K562 (cell line): ENCODE results near the gene PPP1R9B. TPM values are rescaled to one million over a fixed set of nuclear protein-coding genes. Genes with fewer than 3 reads are reported as not detected.

Experiments
- ATAC-seq: fragments of 200-7000 bp; cut with Tn5 transposase; 3 replicates; pipeline ENCODE4 v1.9.1; 2020; ENCODE audit warnings: moderate library complexity
- BruUV-seq: library from RNA; stranded (reverse); fragments of 400-500 nt; replicated peaks from 2 replicates; lab custom pipeline; 2021; lab: Mats Ljungman, UMichigan
- CTCF ChIA-PET: fragments of 300-600 bp; formaldehyde crosslinking; extraction: SDS; loops from one replicate; lab custom pipeline; 2021; ENCODE audit warnings: low intra/inter-chr PET ratio; lab: Yijun Ruan, JAX
- POLR2A ChIA-PET: fragments of 300-600, 350-650 bp; sonication (Branson Sonifier 250); formaldehyde crosslinking; extraction: SDS; loops from one replicate; lab custom pipeline; 2021; ENCODE audit warnings: antibody characterized with exemption, inconsistent platforms; lab: Yijun Ruan, JAX
- DNase-seq, 4 experiments: peaks; one replicate each; pipeline versions ENCODE4 v3.0.0 to v3.0.0-alpha.2; 2011 to 2018; ENCODE audit warnings: low spot score in 3 of 4, mixed read lengths in 3 of 4; ENCODE audit errors: extremely low read depth in 1 of 4
- FAIRE-seq: peaks from 2 replicates; lab custom pipeline; 2011; peaks lifted over from hg19 to GRCh38; lab: Jason Lieb, UNC
- H2AFZ ChIP-seq: 2 replicates; pipeline ENCODE4 v1.6.0; 2011; ENCODE audit warnings: low read depth, low read length, control low read depth, inconsistent platforms
- H3K27ac ChIP-seq: fragments of 200-600 bp; 3 replicates; pipeline ENCODE4 v1.8.0; 2011; ENCODE audit warnings: low read depth, mild to moderate bottlenecking, control low read depth, inconsistent platforms, low read length, moderate library complexity, mixed read lengths; ENCODE audit errors: extremely low read depth
- H3K27me3 ChIP-seq, 2 experiments: fragments of 300-600 bp in 1 of 2; 2 replicates in 1 of 2; 3 replicates in 1 of 2; pipeline versions ENCODE4 v1.6.0 to v1.8.0; 2011; ENCODE audit warnings: inconsistent platforms in 2 of 2, low read length in 2 of 2, mild to moderate bottlenecking in 1 of 2, mixed read lengths in 1 of 2, moderate library complexity in 1 of 2; ENCODE audit not compliant: control insufficient read depth in 2 of 2, insufficient read depth in 2 of 2
- H3K36me3 ChIP-seq: fragments of 300-600 bp; 3 replicates; pipeline ENCODE4 v1.8.0; 2011; ENCODE audit warnings: mild to moderate bottlenecking, low read length, inconsistent platforms; ENCODE audit not compliant: control insufficient read depth, insufficient read depth
- H3K4me1 ChIP-seq, 2 experiments: fragments of 200-600 bp in 1 of 2; replicated peaks in 1 of 2; 2 replicates in 1 of 2; 3 replicates in 1 of 2; pipeline versions ENCODE4 v1.5.1 to v1.8.0; 2011; ENCODE audit warnings: inconsistent platforms in 2 of 2, low read length in 2 of 2, mild to moderate bottlenecking in 1 of 2, mixed read lengths in 1 of 2, moderate library complexity in 1 of 2; ENCODE audit not compliant: control insufficient read depth in 2 of 2, insufficient read depth in 2 of 2
- H3K4me2 ChIP-seq: 2 replicates; pipeline ENCODE4 v1.6.1; 2011; ENCODE audit warnings: low read length, control low read depth, inconsistent platforms, mixed read lengths; ENCODE audit not compliant: insufficient read depth
- H3K4me3 ChIP-seq: fragments of 200-600 bp; sonication (generic), shearing (Covaris generic); 2 replicates; pipeline ENCODE4 v1.5.1; 2016; ENCODE audit warnings: control low read depth, inconsistent platforms
- H3K79me2 ChIP-seq: fragments of 200-600 bp; 3 replicates; pipeline ENCODE4 v1.8.0; 2011; ENCODE audit warnings: low read length, inconsistent platforms; ENCODE audit not compliant: control insufficient read depth, insufficient read depth
- H3K9ac ChIP-seq, 2 experiments: 2 replicates each; pipeline versions ENCODE4 v1.6.0 to v1.6.1; 2011; ENCODE audit warnings: low read depth in 2 of 2, low read length in 2 of 2, control low read depth in 1 of 2, inconsistent platforms in 1 of 2, mild to moderate bottlenecking in 1 of 2, mixed read lengths in 1 of 2; ENCODE audit not compliant: insufficient read depth in 1 of 2
- H3K9me1 ChIP-seq: one replicate; pipeline ENCODE4 v1.6.0; 2011; ENCODE audit warnings: inconsistent platforms, mild to moderate bottlenecking, low read length, moderate library complexity; ENCODE audit not compliant: control insufficient read depth, insufficient read depth
- H3K9me3 ChIP-seq: replicated peaks from 2 replicates; pipeline ENCODE4 v1.5.1; 2011; ENCODE audit warnings: low read depth, low read length, inconsistent platforms; ENCODE audit not compliant: control insufficient read depth, insufficient read depth
- H4K20me1 ChIP-seq: replicated peaks from 2 replicates; pipeline ENCODE4 v1.6.1; 2011; ENCODE audit warnings: low read length, inconsistent platforms, mixed read lengths; ENCODE audit not compliant: control insufficient read depth, insufficient read depth
- CEBPB ChIP-seq: fragments of 450-650 bp; IDR thresholded peaks from 2 replicates; pipeline ENCODE4 v1.6.1; 2016; ENCODE audit warnings: missing genetic modification characterization, missing compliant biosample characterization
- E2F6 ChIP-seq, 2 experiments: IDR thresholded peaks; 2 replicates each; pipeline ENCODE4 v1.6.1; 2011; ENCODE audit warnings: borderline replicate concordance in 1 of 2, control low read depth in 1 of 2, low read depth in 1 of 2, low read length in 1 of 2, mild to moderate bottlenecking in 1 of 2, mixed read lengths in 1 of 2, moderate library complexity in 1 of 2; ENCODE audit not compliant: insufficient read depth in 1 of 2, insufficient read length in 1 of 2, poor library complexity in 1 of 2, severe bottlenecking in 1 of 2; ENCODE audit errors: extremely low read depth in 1 of 2
- EGR1 ChIP-seq: fragments of 450-650 bp; conservative IDR thresholded peaks from 2 replicates; pipeline ENCODE4 v1.6.1; 2017; ENCODE audit warnings: mild to moderate bottlenecking
- ETS2 ChIP-seq: IDR thresholded peaks from 2 replicates; pipeline ENCODE4 v1.6.1; 2016; ENCODE audit warnings: borderline replicate concordance, missing genetic modification characterization, mild to moderate bottlenecking, moderate library complexity, missing compliant biosample characterization; ENCODE audit not compliant: poor library complexity, severe bottlenecking
- MAX ChIP-seq: sonication (generic); formaldehyde crosslinking; IDR thresholded peaks from 2 replicates; pipeline ENCODE4 v1.9.0; 2022; ENCODE audit warnings: mild to moderate bottlenecking, missing genetic modification reagents
- RB1 ChIP-seq: fragments of 450-650 bp; IDR thresholded peaks from 2 replicates; pipeline ENCODE4 v1.6.1; 2017; ENCODE audit warnings: low read depth, mild to moderate bottlenecking
- RFX1 ChIP-seq: fragments of 450-650 bp; IDR thresholded peaks from 2 replicates; pipeline ENCODE4 v1.6.1; 2016; ENCODE audit warnings: mild to moderate bottlenecking, moderate library complexity
- RFX5 ChIP-seq: IDR thresholded peaks from 2 replicates; pipeline ENCODE4 v1.6.1; 2011; ENCODE audit warnings: low read depth, mild to moderate bottlenecking, improper control_type of control experiment, low read length
- TRIM28 ChIP-seq: fragments of 450-650 bp; IDR thresholded peaks from 2 replicates; pipeline ENCODE4 v1.6.1; 2017
- WGBS: fragments of 100-300 bp; shearing (Covaris generic); methylation state at CpG from one replicate; pipeline ENCODE4 v1.1.6; 2016; ENCODE audit warnings: low coverage, mixed read lengths; ENCODE audit not compliant: insufficient coverage; ENCODE audit errors: missing lambda C conversion rate; 5-methylcytosine and 5-hydroxymethylcytosine counted together
- in situ Hi-C: fragments of 300-500 bp; cut with MboI; formaldehyde crosslinking; loops from 4 replicates; pipeline ENCODE4 v1.15.0; 2018; ENCODE audit warnings: inconsistent platforms, mixed read lengths
- intact Hi-C: fragments of 100-400 bp; cut with micrococcal nuclease; formaldehyde crosslinking; loops from 2 replicates; pipeline ENCODE4 v1.14.2; 2022
- polyA plus RNA-seq, 8 experiments: library from polyadenylated mRNA; depleted of rRNA in 4 of 8; stranded (reverse) in 5 of 8; unstranded in 3 of 8; fragments of >200 nt; fragmentation: Nextera tagmentation in 2 of 8; fragmentation: Illumina TruSeq in 1 of 8; extraction: Ambion mirVana in 2 of 8; extraction: Trizol in 1 of 8; gene quantifications; 2 replicates each; pipeline versions ENCODE4 v1.2.1 to v1.2.3, GENCODE V29; 2011 to 2014; ENCODE audit warnings: inconsistent platforms in 1 of 8, missing spikeins in 1 of 8
- total RNA-seq, 7 experiments: library from RNA; depleted of rRNA in 6 of 7; stranded (reverse); fragments of >200 nt in 6 of 7; fragmentation: Illumina TruSeq in 2 of 7; extraction: Trizol in 2 of 7; gene quantifications; 2 replicates each; pipeline versions ENCODE4 v1.2.1 to v1.2.3, GENCODE V29; 2011 to 2021; ENCODE audit warnings: low replicate concordance in 1 of 7

The PPP1R9B gene
- total and polyA plus RNA-seq, 9 of the 15 experiments (the other 6 are each of a cell fraction or from before 2014, with no cell fraction given), result 0.10 to 63.5 (median 24.7) TPM

DNA sequence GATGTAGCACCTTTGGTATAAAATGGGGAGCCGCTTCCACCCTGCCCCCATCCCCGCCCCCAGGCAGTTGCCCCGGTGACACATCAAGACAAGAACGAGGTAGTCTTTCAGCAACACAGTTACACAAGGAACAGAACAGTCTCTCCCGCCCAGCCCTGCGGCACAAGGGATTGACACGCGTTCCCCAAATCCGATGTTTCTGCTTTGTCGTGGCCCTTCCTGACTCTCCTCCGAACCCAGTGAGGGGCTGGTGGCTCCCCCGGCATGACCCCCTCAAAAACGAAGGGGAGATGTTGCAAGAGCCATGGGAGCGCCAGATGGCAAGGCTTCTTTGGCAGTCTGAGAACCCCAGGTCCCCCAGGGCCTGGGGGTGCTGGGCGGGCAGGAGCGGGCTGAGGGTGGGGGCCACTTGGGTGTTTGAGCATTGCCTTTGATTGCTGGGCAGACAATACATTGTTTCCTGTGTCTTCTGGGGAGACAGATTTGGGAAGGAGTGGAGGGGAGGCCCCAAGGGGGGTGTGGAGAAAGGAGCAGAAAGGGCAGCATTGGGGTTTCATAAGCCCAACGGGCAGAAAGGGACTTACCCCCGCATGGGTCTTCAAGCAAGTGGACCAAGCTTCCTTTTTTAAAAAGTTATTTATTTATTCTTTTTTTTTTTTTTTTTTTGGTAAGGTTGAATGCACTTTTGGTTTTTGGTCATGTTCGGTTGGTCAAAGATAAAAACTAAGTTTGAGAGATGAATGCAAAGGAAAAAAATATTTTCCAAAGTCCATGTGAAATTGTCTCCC is 34.3 kb upstream of the PPP1R9B start:
- no peak overlapping the region for H3K9ac ChIP-seq
- H3K4me1 ChIP-seq, result peaks cover 4 to 24% of the 10 kb centered on the region in 2 experiments; a peak in 4 of 5 replicates
- BruUV-seq, result no TSS peak
- no peaks in the 10 kb centered on the region; the same call in 1 of the 2 replicates for H4K20me1 ChIP-seq
- TF ChIP-seq RFX5 (no peak), MAX (CRISPR knock-in tag) (peak; percentile 32; the same call in 1 of the 2 replicates), CEBPB (tag) (peak; percentile 32), TRIM28 (no peak), RB1 (no peak), E2F6 (IDR thresholded peaks at IDR 0.05; ENCODE audit: borderline replicate concordance in 1 of 2, extremely low read depth in 1 of 2, insufficient read depth in 1 of 2, insufficient read length in 1 of 2, low read depth in 1 of 2, low read length in 1 of 2, poor library complexity in 1 of 2, severe bottlenecking in 1 of 2) (peak in 1 of 2 experiments; percentile 26), ETS2 (no peak), RFX1 (peak; percentile 40; the same call in 1 of the 2 replicates), EGR1 (peak; percentile 24; the same call in 1 of the 2 replicates)
- no peak overlapping the region for H3K4me2 ChIP-seq
- FAIRE-seq, result no peak
- POLR2A ChIA-PET, result no interaction called here
- in situ Hi-C loops, result no loop called here
- H3K9me1 ChIP-seq, result no peaks in the 10 kb centered on the region
- intact Hi-C loops, result no loop called here
- H3K9me3 ChIP-seq, result no peaks in the 10 kb centered on the region
- 11% methylated on average over 19 of the region's 19 CpGs for WGBS
- H2AFZ ChIP-seq, result no peak overlapping the region
- peak in 2 of 4 experiments; percentile 36 for DNase-seq
- ATAC-seq, result peak; percentile 41; the same call in 1 of the 3 replicates
- H3K36me3 ChIP-seq, result no peaks in the 10 kb centered on the region
- peaks cover 58 to 88% of the 10 kb centered on the region in 2 experiments for H3K27me3 ChIP-seq
- no peak overlapping the region for H3K4me3 ChIP-seq
- no peaks in the 10 kb centered on the region for H3K79me2 ChIP-seq
- no peak overlapping the region for H3K27ac ChIP-seq
- CTCF ChIA-PET, result no interaction called here
